ENCODE data around the gene KLHL29. TPM values are rescaled to one million over a fixed set of nuclear protein-coding genes. Genes with fewer than 3 reads are reported as not detected.

Gene KLHL29
- polyA plus RNA-seq, 1 donor from 2014 or later: 42.4 TPM

GRCh38 chr2:23675506-23675905, 290.5 kb downstream of the KLHL29 start:
- Histone ChIP-seq H2AFZ (ENCODE audit: low read depth, low read length) (no peak overlapping the region), H3K27ac (ENCODE audit: low read length) (no peak overlapping the region), H3K4me3 (ENCODE audit: low read length) (no peak overlapping the region), H3K9ac (ENCODE audit: low read length) (no peak overlapping the region), H3F3A (ENCODE audit: insufficient read depth, low read length, poor library complexity, severe bottlenecking) (no peaks in the 10 kb centered on the region), H3K9me2 (ENCODE audit: insufficient read depth, low read length) (no peaks in the 10 kb centered on the region), H3K4me2 (ENCODE audit: low read length) (no peak overlapping the region), H3K9me3 (ENCODE audit: low read length) (no peaks in the 10 kb centered on the region), H3K27me3 (ENCODE audit: insufficient read depth, low read depth, low read length) (no peaks in the 10 kb centered on the region), H4K20me1 (ENCODE audit: insufficient read depth) (no peaks in the 10 kb centered on the region), H3K79me2 (replicated peaks; ENCODE audit: insufficient read depth, low read length) (no peaks in the 10 kb centered on the region), H3K36me3 (ENCODE audit: insufficient read depth, low read length) (peaks cover 5% of the 10 kb centered on the region)
- TF ChIP-seq MXI1 (conservative IDR thresholded peaks at IDR 0.05; ENCODE audit: poor library complexity, severe bottlenecking) (no peak), POLR2AphosphoS5 (IDR thresholded peaks at IDR 0.05) (no peak), SMC3 (conservative IDR thresholded peaks at IDR 0.05; ENCODE audit: poor library complexity) (no peak), RAD21 (conservative IDR thresholded peaks at IDR 0.05) (no peak), CTCF (IDR thresholded peaks at IDR 0.05; ENCODE audit: poor library complexity, severe bottlenecking) (no peak), EZH2 (IDR thresholded peaks at IDR 0.05; ENCODE audit: borderline replicate concordance, insufficient read depth, low read length, poor library complexity, severe bottlenecking) (no peak), TAF1 (IDR thresholded peaks at IDR 0.05; ENCODE audit: low read depth) (no peak), EP300 (conservative IDR thresholded peaks at IDR 0.05; ENCODE audit: poor library complexity, severe bottlenecking) (no peak)
- TF ChIP-seq, protein P1, sequence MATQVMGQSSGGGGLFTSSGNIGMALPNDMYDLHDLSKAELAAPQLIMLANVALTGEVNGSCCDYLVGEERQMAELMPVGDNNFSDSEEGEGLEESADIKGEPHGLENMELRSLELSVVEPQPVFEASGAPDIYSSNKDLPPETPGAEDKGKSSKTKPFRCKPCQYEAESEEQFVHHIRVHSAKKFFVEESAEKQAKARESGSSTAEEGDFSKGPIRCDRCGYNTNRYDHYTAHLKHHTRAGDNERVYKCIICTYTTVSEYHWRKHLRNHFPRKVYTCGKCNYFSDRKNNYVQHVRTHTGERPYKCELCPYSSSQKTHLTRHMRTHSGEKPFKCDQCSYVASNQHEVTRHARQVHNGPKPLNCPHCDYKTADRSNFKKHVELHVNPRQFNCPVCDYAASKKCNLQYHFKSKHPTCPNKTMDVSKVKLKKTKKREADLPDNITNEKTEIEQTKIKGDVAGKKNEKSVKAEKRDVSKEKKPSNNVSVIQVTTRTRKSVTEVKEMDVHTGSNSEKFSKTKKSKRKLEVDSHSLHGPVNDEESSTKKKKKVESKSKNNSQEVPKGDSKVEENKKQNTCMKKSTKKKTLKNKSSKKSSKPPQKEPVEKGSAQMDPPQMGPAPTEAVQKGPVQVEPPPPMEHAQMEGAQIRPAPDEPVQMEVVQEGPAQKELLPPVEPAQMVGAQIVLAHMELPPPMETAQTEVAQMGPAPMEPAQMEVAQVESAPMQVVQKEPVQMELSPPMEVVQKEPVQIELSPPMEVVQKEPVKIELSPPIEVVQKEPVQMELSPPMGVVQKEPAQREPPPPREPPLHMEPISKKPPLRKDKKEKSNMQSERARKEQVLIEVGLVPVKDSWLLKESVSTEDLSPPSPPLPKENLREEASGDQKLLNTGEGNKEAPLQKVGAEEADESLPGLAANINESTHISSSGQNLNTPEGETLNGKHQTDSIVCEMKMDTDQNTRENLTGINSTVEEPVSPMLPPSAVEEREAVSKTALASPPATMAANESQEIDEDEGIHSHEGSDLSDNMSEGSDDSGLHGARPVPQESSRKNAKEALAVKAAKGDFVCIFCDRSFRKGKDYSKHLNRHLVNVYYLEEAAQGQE (IDR thresholded peaks at IDR 0.05; ENCODE audit: borderline replicate concordance): no peak

DNA sequence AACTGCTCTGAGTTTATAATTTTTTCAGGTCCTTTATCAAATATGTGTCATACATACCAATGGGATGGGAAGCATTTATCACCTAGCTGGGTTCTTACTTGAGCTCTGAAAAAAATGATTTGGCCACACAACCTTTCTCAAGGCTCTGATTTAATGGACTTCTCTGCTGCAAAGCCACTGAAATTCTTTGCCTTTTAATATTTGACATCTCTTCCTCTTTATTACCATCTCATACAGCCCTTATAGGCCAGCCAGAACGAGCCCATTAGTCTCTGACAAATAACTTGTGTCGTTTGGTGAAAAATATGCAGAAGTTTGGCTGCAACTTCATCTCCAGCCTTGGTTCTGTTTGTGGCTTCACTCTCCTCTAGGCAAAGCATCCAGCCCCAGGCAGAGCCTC, 292.9 kb downstream of the KLHL29 start:
- H2AFZ ChIP-seq (ENCODE audit: low read depth, low read length): no peak overlapping the region
- no peaks in the 10 kb centered on the region for H3K9me2 ChIP-seq (ENCODE audit: insufficient read depth, low read length)

More for the DNA sequence above, 292.9 kb downstream of the KLHL29 start:
- Histone ChIP-seq H3K27ac (ENCODE audit: low read length) (no peak overlapping the region), H3F3A (ENCODE audit: insufficient read depth, low read length, poor library complexity, severe bottlenecking) (no peaks in the 10 kb centered on the region), H3K36me3 (ENCODE audit: insufficient read depth, low read length) (peaks cover 5% of the 10 kb centered on the region), H3K27me3 (ENCODE audit: insufficient read depth, low read depth, low read length) (no peaks in the 10 kb centered on the region), H4K20me1 (ENCODE audit: insufficient read depth) (no peaks in the 10 kb centered on the region), H3K79me2 (replicated peaks; ENCODE audit: insufficient read depth, low read length) (no peaks in the 10 kb centered on the region), H3K4me3 (ENCODE audit: low read length) (no peak overlapping the region), H3K9ac (ENCODE audit: low read length) (no peak overlapping the region), H3K4me2 (ENCODE audit: low read length) (no peak overlapping the region), H3K9me3 (ENCODE audit: low read length) (no peaks in the 10 kb centered on the region)
- TF ChIP-seq CTCF (IDR thresholded peaks at IDR 0.05; ENCODE audit: poor library complexity, severe bottlenecking) (no peak), SMC3 (conservative IDR thresholded peaks at IDR 0.05; ENCODE audit: poor library complexity) (no peak), MXI1 (conservative IDR thresholded peaks at IDR 0.05; ENCODE audit: poor library complexity, severe bottlenecking) (no peak), POLR2AphosphoS5 (IDR thresholded peaks at IDR 0.05) (no peak), TAF1 (IDR thresholded peaks at IDR 0.05; ENCODE audit: low read depth) (no peak), EP300 (conservative IDR thresholded peaks at IDR 0.05; ENCODE audit: poor library complexity, severe bottlenecking) (no peak), RAD21 (conservative IDR thresholded peaks at IDR 0.05) (no peak), EZH2 (IDR thresholded peaks at IDR 0.05; ENCODE audit: borderline replicate concordance, insufficient read depth, low read length, poor library complexity, severe bottlenecking) (no peak)
- TF ChIP-seq, protein P1 (IDR thresholded peaks at IDR 0.05; ENCODE audit: borderline replicate concordance): no peak
